HCT116 (cell line): ENCODE results near the gene FOXD4L5.
"Not testable (repeated sequence)": the region's sequence is repeated elsewhere in the genome, so short reads cannot be mapped to it uniquely, and the experiment has no call there.

ENCODE experiments used
- CTCF ChIP-seq, 3 experiments: fragments of 200-600 bp in 1 of 3; sonication (generic) in 1 of 3; IDR thresholded peaks in 2 of 3; conservative IDR thresholded peaks in 1 of 3; 2 replicates each; pipeline ENCODE4 v1.5.1; 2012 to 2017; ENCODE audit warnings: low read depth in 2 of 3, low read length in 2 of 3, antibody characterized with exemption in 1 of 3, borderline replicate concordance in 1 of 3, control low read depth in 1 of 3, mild to moderate bottlenecking in 1 of 3, mixed read lengths in 1 of 3, mixed run types in 1 of 3, moderate library complexity in 1 of 3; ENCODE audit not compliant: insufficient read depth in 1 of 3
- ZNF274 ChIP-seq: fragments of 200-500 bp; sonication (Bioruptor generic); IDR thresholded peaks from 2 replicates; pipeline ENCODE4 v1.6.1; 2014; ENCODE audit warnings: mild to moderate bottlenecking, low read depth, low read length, inconsistent platforms

GRCh38 chr9:65283943-65284342 is 1.1 kb downstream of the FOXD4L5 start:
- TF ChIP-seq CTCF (IDR thresholded peaks at IDR 0.05 in 2 of 3, conservative IDR thresholded peaks at IDR 0.05 in 1 of 3; ENCODE audit: borderline replicate concordance in 1 of 3, insufficient read depth in 1 of 3, low read depth in 2 of 3, low read length in 2 of 3); ZNF274: not testable (repeated sequence)
